Measurements from ENCODE around the gene PITRM1.

- TF ChIP-seq, protein P1, sequence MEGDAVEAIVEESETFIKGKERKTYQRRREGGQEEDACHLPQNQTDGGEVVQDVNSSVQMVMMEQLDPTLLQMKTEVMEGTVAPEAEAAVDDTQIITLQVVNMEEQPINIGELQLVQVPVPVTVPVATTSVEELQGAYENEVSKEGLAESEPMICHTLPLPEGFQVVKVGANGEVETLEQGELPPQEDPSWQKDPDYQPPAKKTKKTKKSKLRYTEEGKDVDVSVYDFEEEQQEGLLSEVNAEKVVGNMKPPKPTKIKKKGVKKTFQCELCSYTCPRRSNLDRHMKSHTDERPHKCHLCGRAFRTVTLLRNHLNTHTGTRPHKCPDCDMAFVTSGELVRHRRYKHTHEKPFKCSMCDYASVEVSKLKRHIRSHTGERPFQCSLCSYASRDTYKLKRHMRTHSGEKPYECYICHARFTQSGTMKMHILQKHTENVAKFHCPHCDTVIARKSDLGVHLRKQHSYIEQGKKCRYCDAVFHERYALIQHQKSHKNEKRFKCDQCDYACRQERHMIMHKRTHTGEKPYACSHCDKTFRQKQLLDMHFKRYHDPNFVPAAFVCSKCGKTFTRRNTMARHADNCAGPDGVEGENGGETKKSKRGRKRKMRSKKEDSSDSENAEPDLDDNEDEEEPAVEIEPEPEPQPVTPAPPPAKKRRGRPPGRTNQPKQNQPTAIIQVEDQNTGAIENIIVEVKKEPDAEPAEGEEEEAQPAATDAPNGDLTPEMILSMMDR (IDR thresholded peaks at IDR 0.05): no peak
- no peak for TF ChIP-seq POLR2A (IDR thresholded peaks at IDR 0.05)
Observed at GRCh38 chr10:3104251-3104918, 68.2 kb downstream of the PITRM1 start.

All from heart left ventricle (tissue), 13 donors.